H1 (cell line): ENCODE data around the gene EVPL. TPM values are rescaled to one million over a fixed set of nuclear protein-coding genes. Genes with fewer than 3 reads are reported as not detected.

Experiments
- CTCF ChIA-PET: fragments of 300-600 bp; sonication (Branson Sonifier 250); formaldehyde crosslinking; loops from one replicate; lab custom pipeline; 2021; ENCODE audit not compliant: partially characterized antibody; lab: Charles Lee
- POLR2A ChIA-PET: fragments of 300-600 bp; sonication (Branson Sonifier 250); formaldehyde crosslinking; loops from one replicate; lab custom pipeline; 2021; ENCODE audit warnings: inconsistent platforms; ENCODE audit not compliant: partially characterized antibody; lab: Charles Lee
- DNase-seq, 2 experiments: peaks; one replicate each; pipeline versions ENCODE4 v3.0.0 to v3.0.0-alpha.2; 2010 to 2022; ENCODE audit warnings: low spot score in 2 of 2, low read depth in 1 of 2, mixed read lengths in 1 of 2
- FAIRE-seq: peaks from 2 replicates; lab custom pipeline; 2011; peaks lifted over from hg19 to GRCh38; lab: Jason Lieb, UNC
- H2AFZ ChIP-seq: 2 replicates; pipeline ENCODE4 v1.8.1; 2012; ENCODE audit warnings: low read length, inconsistent platforms
- H2AK5ac ChIP-seq: 2 replicates; pipeline ENCODE4 v1.6.1; 2013; ENCODE audit warnings: low read depth, low read length
- H2BK120ac ChIP-seq: replicated peaks from 2 replicates; pipeline ENCODE3; 2013; ENCODE audit warnings: low read depth, low read length, inconsistent platforms
- H2BK12ac ChIP-seq: 2 replicates; pipeline ENCODE4 v1.6.1; 2013; ENCODE audit warnings: low read depth, low read length
- H2BK15ac ChIP-seq: 2 replicates; pipeline ENCODE4 v1.6.1; 2013; ENCODE audit warnings: low read length
- H2BK20ac ChIP-seq: 2 replicates; pipeline ENCODE4 v1.6.1; 2013; ENCODE audit warnings: low read length
- H2BK5ac ChIP-seq: 2 replicates; pipeline ENCODE4 v1.6.1; 2013; ENCODE audit warnings: low read depth, low read length
- H3K14ac ChIP-seq: 2 replicates; pipeline ENCODE4 v1.6.1; 2013; ENCODE audit warnings: inconsistent platforms; ENCODE audit not compliant: insufficient read length
- H3K18ac ChIP-seq: 2 replicates; pipeline ENCODE4 v1.6.1; 2013; ENCODE audit warnings: low read length; ENCODE audit errors: extremely low read depth
- H3K23ac ChIP-seq: 2 replicates; pipeline ENCODE4 v1.6.1; 2013; ENCODE audit warnings: inconsistent platforms; ENCODE audit not compliant: insufficient read length
- H3K23me2 ChIP-seq: 2 replicates; pipeline ENCODE4 v1.6.1; 2013; ENCODE audit warnings: low read depth, low read length
- H3K27ac ChIP-seq: 2 replicates; pipeline ENCODE4 v1.6.1; 2011; ENCODE audit warnings: low read depth, low read length, inconsistent platforms
- H3K27me3 ChIP-seq, 4 experiments: replicated peaks in 1 of 4; 1 replicate in 1 of 4; 2 replicates in 3 of 4; pipeline versions ENCODE4 v1.6.1 to v1.8.1; 2011 to 2013; ENCODE audit warnings: low read length in 3 of 4, mild to moderate bottlenecking in 3 of 4, inconsistent platforms in 2 of 4, mixed read lengths in 2 of 4, moderate library complexity in 1 of 4; ENCODE audit not compliant: control insufficient read depth in 3 of 4, insufficient read depth in 3 of 4; ENCODE audit errors: extremely low read depth in 1 of 4
- H3K36me3 ChIP-seq, 4 experiments: 2 replicates each; pipeline versions ENCODE4 v1.6.1 to v1.8.1; 2011 to 2013; ENCODE audit warnings: mild to moderate bottlenecking in 4 of 4, low read length in 3 of 4, moderate library complexity in 2 of 4, control low read depth in 1 of 4, inconsistent platforms in 1 of 4; ENCODE audit not compliant: insufficient read depth in 4 of 4, control insufficient read depth in 2 of 4
- H3K4ac ChIP-seq: replicated peaks from 2 replicates; pipeline ENCODE3; 2013; ENCODE audit warnings: low read length, low read depth, mixed read lengths, inconsistent platforms; ENCODE audit not compliant: insufficient read length
- H3K4me1 ChIP-seq, 4 experiments: replicated peaks in 1 of 4; 1 replicate in 1 of 4; 2 replicates in 3 of 4; pipeline versions ENCODE4 v1.6.1 to v1.8.1; 2011 to 2013; ENCODE audit warnings: low read length in 3 of 4, inconsistent platforms in 2 of 4, mixed read lengths in 1 of 4; ENCODE audit not compliant: insufficient read depth in 4 of 4, control insufficient read depth in 3 of 4
- H3K4me2 ChIP-seq, 2 experiments: 2 replicates each; pipeline versions ENCODE4 v1.6.1 to v1.8.1; 2011 to 2013; ENCODE audit warnings: low read depth in 2 of 2, low read length in 2 of 2, control low read depth in 1 of 2, inconsistent platforms in 1 of 2, mild to moderate bottlenecking in 1 of 2; ENCODE audit not compliant: insufficient read depth in 1 of 2
- H3K4me3 ChIP-seq, 4 experiments: fragments of 200-600, 300-600 bp in 1 of 4; sonication (generic), shearing (Covaris generic), sonication (Bioruptor Twin) in 1 of 4; 2 replicates each; pipeline versions ENCODE4 v1.5.1 to v1.8.1; 2011 to 2016; ENCODE audit warnings: low read length in 4 of 4, low read depth in 3 of 4, control low read depth in 2 of 4, inconsistent platforms in 2 of 4, mild to moderate bottlenecking in 2 of 4, mixed read lengths in 1 of 4, moderate library complexity in 1 of 4; ENCODE audit not compliant: insufficient read depth in 2 of 4; ENCODE audit errors: extremely low read depth in 1 of 4
- H3K56ac ChIP-seq: replicated peaks from 2 replicates; pipeline ENCODE3; 2013; ENCODE audit warnings: low read depth, mild to moderate bottlenecking, mixed read lengths, low read length, inconsistent platforms; ENCODE audit not compliant: insufficient read length
- H3K79me1 ChIP-seq: 2 replicates; pipeline ENCODE4 v1.6.1; 2013; ENCODE audit warnings: low read depth, low read length, control low read depth
- H3K79me2 ChIP-seq, 2 experiments: 2 replicates each; pipeline versions ENCODE4 v1.6.1 to v1.8.1; 2012 to 2013; ENCODE audit warnings: low read length in 2 of 2, mild to moderate bottlenecking in 2 of 2, inconsistent platforms in 1 of 2; ENCODE audit not compliant: insufficient read depth in 2 of 2, control insufficient read depth in 1 of 2
- H3K9ac ChIP-seq, 4 experiments: replicated peaks in 1 of 4; 1 replicate in 1 of 4; 2 replicates in 3 of 4; pipeline versions ENCODE4 v1.6.1 to v1.8.1; 2011 to 2013; ENCODE audit warnings: low read depth in 3 of 4, low read length in 3 of 4, control low read depth in 2 of 4, mild to moderate bottlenecking in 2 of 4, moderate library complexity in 2 of 4, inconsistent platforms in 1 of 4; ENCODE audit errors: extremely low read depth in 1 of 4
- H3K9me3 ChIP-seq, 2 experiments: 2 replicates each; pipeline versions ENCODE4 v1.6.1 to v1.8.1; 2012 to 2013; ENCODE audit warnings: mild to moderate bottlenecking in 2 of 2, moderate library complexity in 2 of 2, control low read depth in 1 of 2, inconsistent platforms in 1 of 2, low read depth in 1 of 2, low read length in 1 of 2, mixed read lengths in 1 of 2; ENCODE audit not compliant: insufficient read depth in 2 of 2
- H4K20me1 ChIP-seq, 2 experiments: replicated peaks in 1 of 2; 2 replicates each; pipeline versions ENCODE3 to v1.8.1; 2011 to 2013; ENCODE audit warnings: inconsistent platforms in 2 of 2, low read length in 2 of 2, mild to moderate bottlenecking in 1 of 2; ENCODE audit not compliant: insufficient read depth in 2 of 2, control insufficient read depth in 1 of 2
- H4K5ac ChIP-seq: 2 replicates; pipeline ENCODE4 v1.6.1; 2013; ENCODE audit warnings: low read length, low read depth, mixed read lengths, inconsistent platforms; ENCODE audit not compliant: insufficient read length
- H4K8ac ChIP-seq: 2 replicates; pipeline ENCODE4 v1.8.0; 2013; ENCODE audit warnings: mild to moderate bottlenecking, moderate library complexity, low read length, inconsistent platforms; ENCODE audit not compliant: insufficient read depth; ENCODE audit errors: extremely low read depth
- H4K91ac ChIP-seq: replicated peaks from 2 replicates; pipeline ENCODE3; 2013; ENCODE audit warnings: low read length, mixed read lengths, inconsistent platforms; ENCODE audit not compliant: insufficient read length
- CBX5 ChIP-seq: fragments of 300-800, 300-1000 bp; sonication (generic); IDR thresholded peaks from 2 replicates; pipeline ENCODE4 v1.7.1; 2016; ENCODE audit warnings: antibody characterized with exemption, low read length, low read depth
- CTBP2 ChIP-seq: IDR thresholded peaks from 2 replicates; pipeline ENCODE4 v1.7.0; 2011; ENCODE audit warnings: borderline replicate concordance, mild to moderate bottlenecking, moderate library complexity, mixed read lengths, low read length; ENCODE audit not compliant: insufficient read depth, insufficient read length
- EP300 ChIP-seq, 2 experiments: IDR thresholded peaks; 1 replicate in 1 of 2; 2 replicates in 1 of 2; pipeline ENCODE4 v1.6.1; 2011 to 2012; ENCODE audit warnings: low read depth in 2 of 2, low read length in 2 of 2, mild to moderate bottlenecking in 2 of 2, borderline replicate concordance in 1 of 2, inconsistent platforms in 1 of 2, moderate library complexity in 1 of 2
- JUND ChIP-seq: IDR thresholded peaks from 2 replicates; pipeline ENCODE4 v1.6.1; 2011; ENCODE audit warnings: mild to moderate bottlenecking, improper control_type of control experiment, low read length
- KDM1A ChIP-seq: fragments of 200-600, 300-600 bp; sonication (generic); IDR thresholded peaks from 2 replicates; pipeline ENCODE4 v1.7.1; 2016; ENCODE audit warnings: mild to moderate bottlenecking, low read length, borderline replicate concordance
- KDM4A ChIP-seq: IDR thresholded peaks from one replicate; pipeline ENCODE4 v1.7.1; 2012; ENCODE audit warnings: low read depth, mild to moderate bottlenecking, moderate library complexity, low read length, inconsistent platforms; ENCODE audit not compliant: severe bottlenecking
- KDM5A ChIP-seq: fragments of 200-600 bp; IDR thresholded peaks from 2 replicates; pipeline ENCODE4 v1.7.1; 2012; ENCODE audit warnings: mild to moderate bottlenecking, low read length, inconsistent platforms, mixed read lengths
- MAX ChIP-seq: IDR thresholded peaks from 2 replicates; pipeline ENCODE4 v1.6.1; 2012; ENCODE audit warnings: inconsistent platforms
- RAD21 ChIP-seq, 2 experiments: IDR thresholded peaks in 1 of 2; conservative IDR thresholded peaks in 1 of 2; 2 replicates each; pipeline ENCODE4 v1.6.1; 2011; ENCODE audit warnings: low read depth in 2 of 2, low read length in 2 of 2, improper control_type of control experiment in 1 of 2, inconsistent platforms in 1 of 2, mild to moderate bottlenecking in 1 of 2, moderate library complexity in 1 of 2
- SIN3A ChIP-seq, 2 experiments: IDR thresholded peaks in 1 of 2; conservative IDR thresholded peaks in 1 of 2; 2 replicates each; pipeline ENCODE4 v1.6.1; 2011 to 2012; ENCODE audit warnings: low read length in 2 of 2, improper control_type of control experiment in 1 of 2, low read depth in 1 of 2, mild to moderate bottlenecking in 1 of 2
- SRF ChIP-seq: IDR thresholded peaks from 2 replicates; pipeline ENCODE4 v1.6.1; 2011; ENCODE audit warnings: mild to moderate bottlenecking, low read depth, low read length, moderate library complexity
- YY1 ChIP-seq: IDR thresholded peaks from 2 replicates; pipeline ENCODE4 v1.6.1; 2011; ENCODE audit warnings: low read depth, mild to moderate bottlenecking, low read length
- ZNF274 ChIP-seq: IDR thresholded peaks from 2 replicates; pipeline ENCODE4 v1.7.0; 2012; ENCODE audit warnings: low read length, borderline replicate concordance; ENCODE audit errors: extremely low read depth
- WGBS, 2 experiments: shearing (Covaris generic) in 1 of 2; methylation state at CpG; one replicate each; pipeline versions ENCODE4 v1.1.6 to v1.1.7; 2013 to 2015; ENCODE audit warnings: low lambda C conversion rate in 2 of 2, mixed read lengths in 2 of 2, inconsistent platforms in 1 of 2, low coverage in 1 of 2, missing lambda C conversion rate in 1 of 2; ENCODE audit not compliant: insufficient replicate concordance in 2 of 2, insufficient coverage in 1 of 2, insufficient read length in 1 of 2; ENCODE audit errors: extremely low coverage in 1 of 2, missing lambda C conversion rate in 1 of 2; 5-methylcytosine and 5-hydroxymethylcytosine counted together
- polyA plus RNA-seq, 7 experiments: library from polyadenylated mRNA; depleted of rRNA in 3 of 7; stranded (reverse) in 5 of 7; unstranded in 2 of 7; fragments of >200 nt in 5 of 7; fragments of 200-250 nt in 2 of 7; gene quantifications; 1 replicate in 5 of 7; 2 replicates in 1 of 7; 4 replicates in 1 of 7; pipeline versions ENCODE4 v1.2.1 to v1.2.3, GENCODE V29; 2011 to 2013; ENCODE audit warnings: missing spikeins in 2 of 7, mixed read lengths in 2 of 7
- total RNA-seq: library from RNA; stranded (reverse); fragmentation: NEBNext Ultra II Directional; extraction: Animal tissue kit (Norgen Biotek cat#: 25700); gene quantifications from 2 replicates; pipeline ENCODE4 v1.2.1, GENCODE V29; 2021

Gene EVPL
- total and polyA plus RNA-seq, 2 of the 8 experiments (the other 6 are each of a cell fraction or from before 2014, with no cell fraction given) = 0.20 to 0.99 TPM

- no peak overlapping the region for H3K56ac ChIP-seq
- no peak for DNase-seq
- H2BK12ac ChIP-seq = no peak overlapping the region
- no peaks in the 10 kb centered on the region for H3K27me3 ChIP-seq
- no peak overlapping the region for H3K4me3 ChIP-seq
- H2BK20ac ChIP-seq = no peak overlapping the region
- H2BK5ac ChIP-seq = no peak overlapping the region
- no peak overlapping the region for H3K14ac ChIP-seq
- H3K36me3 ChIP-seq = peaks cover 33 to 87% (median 72%) of the 10 kb centered on the region in 4 experiments
- 92% methylated on average over 8 of the region's 8 CpGs; no CpG with 5 or more reads in 1 of the 2 experiments for WGBS, 2 experiments
- peaks cover 0 to 2% (median 0%) of the 10 kb centered on the region in 4 experiments; a peak in 1 of 7 replicates for H3K4me1 ChIP-seq
- H3K23me2 ChIP-seq = no peaks in the 10 kb centered on the region
- H2AK5ac ChIP-seq = no peak overlapping the region
- no peak overlapping the region for H4K5ac ChIP-seq
- H2BK120ac ChIP-seq = no peak overlapping the region
- no peak overlapping the region for H4K8ac ChIP-seq
- no peak overlapping the region for H3K27ac ChIP-seq
- H2AFZ ChIP-seq = no peak overlapping the region
- H3K4ac ChIP-seq = no peak overlapping the region
- FAIRE-seq = no peak
- H4K20me1 ChIP-seq = no peaks in the 10 kb centered on the region
- H3K79me2 ChIP-seq = no peaks in the 10 kb centered on the region
- POLR2A ChIA-PET = interaction anchor here (1.2 to 1.7 kb wide), 2 partner anchors 26 to 35 kb away, joined by 3 to 6 read pairs; partner anchors contain the start of gene SRP68
- no peak overlapping the region for H3K18ac ChIP-seq
- no peak overlapping the region for H3K23ac ChIP-seq
- no peak overlapping the region for H3K9ac ChIP-seq
- no peak overlapping the region for H2BK15ac ChIP-seq
- no peaks in the 10 kb centered on the region for H3K9me3 ChIP-seq
- H3K4me2 ChIP-seq = no peak overlapping the region
- no peak overlapping the region for H4K91ac ChIP-seq
- no peaks in the 10 kb centered on the region; the same call in 1 of the 2 replicates for H3K79me1 ChIP-seq
- CTCF ChIA-PET = interaction anchor here (1.1 to 2.5 kb wide), 3 partner anchors 11 to 195 kb away, joined by 3 to 9 read pairs (median 3); no protein-coding TSS in a partner anchor
- TF ChIP-seq SRF = no peak
- no peak for TF ChIP-seq KDM1A
- no peak for TF ChIP-seq MAX
- TF ChIP-seq JUND = no peak
- no peak for TF ChIP-seq EP300 (IDR thresholded peaks at IDR 0.05; ENCODE audit: borderline replicate concordance in 1 of 2, low read depth in 2 of 2, low read length in 2 of 2)
- no peak for TF ChIP-seq KDM4A
- no peak for TF ChIP-seq ZNF274
- no peak for TF ChIP-seq CTBP2
- no peak for TF ChIP-seq CBX5
- TF ChIP-seq KDM5A = no peak
- no peak for TF ChIP-seq YY1
- TF ChIP-seq RAD21 (IDR thresholded peaks at IDR 0.05 in 1 of 2, conservative IDR thresholded peaks at IDR 0.05 in 1 of 2; ENCODE audit: low read depth in 2 of 2, low read length in 2 of 2) = no peak
- no peak for TF ChIP-seq SIN3A (conservative IDR thresholded peaks at IDR 0.05 in 1 of 2, IDR thresholded peaks at IDR 0.05 in 1 of 2; ENCODE audit: low read depth in 1 of 2, low read length in 2 of 2)
These were observed 19.0 kb upstream of the EVPL start for GRCh38 chr17:76046064-76046463.
